IPS-18c (cell line): ENCODE data around the gene NXPH4.
A peak's percentile ranks its signal among the peaks of the same experiment; 100 is the strongest.

Source experiments
- H3K4me3 ChIP-seq: 2 replicates; pipeline ENCODE4 v1.7.0; 2013; ENCODE audit warnings: low read depth, mild to moderate bottlenecking, low read length, moderate library complexity; ENCODE audit not compliant: insufficient read depth
- H3K9me3 ChIP-seq: one replicate; pipeline ENCODE4 v1.6.1; 2013; ENCODE audit warnings: mild to moderate bottlenecking, low read length, moderate library complexity; ENCODE audit not compliant: control insufficient read depth, insufficient read depth

The NXPH4 gene

DNA sequence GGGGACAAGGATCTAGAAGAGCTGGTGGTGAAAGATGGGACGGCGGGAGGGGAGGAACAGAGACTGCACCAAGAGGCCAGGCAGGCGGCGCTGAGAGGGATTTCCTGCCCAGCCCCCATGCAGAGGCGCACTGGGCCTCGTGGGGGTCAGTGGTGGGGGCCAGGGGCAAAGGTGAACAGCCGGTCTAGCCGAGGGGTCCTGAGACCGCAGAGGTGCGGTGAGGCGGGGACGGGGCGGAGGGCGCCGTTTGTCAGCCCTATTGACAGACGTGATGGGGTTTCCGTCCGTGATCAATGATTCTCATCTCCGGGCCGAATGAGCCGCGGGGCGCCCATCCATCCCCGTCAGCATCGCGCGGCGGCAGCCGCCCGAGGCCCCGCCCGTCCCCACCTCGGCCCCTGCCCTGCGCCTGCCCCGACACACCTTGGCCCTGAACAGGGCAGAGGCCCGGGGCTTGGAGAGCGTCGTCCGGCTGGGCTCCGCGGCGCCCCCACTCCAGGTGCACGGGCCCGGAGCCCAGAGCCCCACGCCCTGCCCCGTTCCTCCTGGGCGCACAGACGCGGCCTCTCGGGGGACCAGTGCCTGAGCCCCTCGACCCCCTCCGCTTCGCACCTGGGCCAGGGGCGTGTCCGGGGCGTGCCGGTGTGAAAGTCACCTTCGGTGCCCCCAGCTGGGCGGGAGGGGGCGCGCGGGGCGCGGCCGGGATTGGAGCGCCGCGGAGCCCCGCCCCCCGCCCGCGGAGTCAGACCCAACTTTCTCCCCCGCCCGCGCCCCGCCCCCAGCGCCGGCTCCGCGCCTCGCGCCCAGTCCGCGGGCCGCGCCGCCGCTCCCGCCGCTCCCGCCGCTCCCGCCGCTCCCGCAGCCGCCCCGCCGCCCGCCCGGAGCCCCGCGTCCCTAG is at the start of gene NXPH4:
Gene NXPH4 (plus strand): TSS at position 781 of the 898 bp plus-strand sequence. CDS start 176 bp downstream, outside the sequence.
- Histone ChIP-seq H3K9me3 (peaks cover 2% of the 10 kb centered on the region), H3K4me3 (peak within 1 kb of the TSS; percentile 58)

GRCh38 chr12:57166971-57167371 is 49.6 kb upstream of the NXPH4 start:
- Histone ChIP-seq H3K4me3 (no peak overlapping the region), H3K9me3 (no peaks in the 10 kb centered on the region)

DNA sequence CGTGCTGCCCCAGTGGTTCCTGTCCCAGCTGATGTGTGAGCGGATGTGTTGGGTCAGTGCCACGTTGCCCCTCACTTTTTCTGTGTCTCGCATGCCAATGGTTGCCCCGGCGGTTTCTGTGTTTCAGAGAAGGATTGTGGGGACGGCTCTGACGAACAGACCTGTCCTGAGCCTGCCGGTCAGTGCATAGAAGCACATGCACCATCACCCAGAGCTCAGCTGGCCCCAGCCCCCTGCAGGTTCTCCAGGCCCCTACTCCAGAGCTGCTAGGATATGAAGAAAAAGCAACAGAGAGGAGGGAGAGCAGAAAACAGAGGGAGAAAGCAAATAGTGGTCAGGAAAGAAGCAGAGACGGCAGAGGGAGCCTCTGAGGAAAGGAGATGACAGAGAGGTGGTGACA is 48.5 kb upstream of the NXPH4 start:
- Histone ChIP-seq H3K9me3 (no peaks in the 10 kb centered on the region), H3K4me3 (no peak overlapping the region)

GRCh38 chr12:57169046-57169795 is 47.4 kb upstream of the NXPH4 start:
- Histone ChIP-seq H3K4me3 (no peak overlapping the region), H3K9me3 (no peaks in the 10 kb centered on the region)

DNA sequence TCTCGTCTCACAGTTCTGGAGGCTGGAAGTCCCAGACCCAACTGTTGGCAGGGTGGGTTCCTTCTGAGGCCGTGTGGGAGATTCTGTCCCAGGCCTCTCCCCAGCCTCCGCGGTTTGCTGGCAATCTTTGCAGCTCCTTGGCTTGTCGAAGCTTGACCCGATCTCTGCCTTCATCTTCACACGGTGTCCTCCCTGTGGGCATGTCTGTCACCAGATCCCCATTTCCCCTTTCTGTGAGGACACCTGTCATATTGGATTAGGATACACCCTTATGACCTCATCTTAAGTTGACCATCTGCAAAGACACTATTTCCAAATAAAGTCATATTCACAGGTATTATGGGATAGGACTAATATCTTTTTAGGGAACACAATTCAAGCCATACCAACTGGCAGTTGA is 46.6 kb upstream of the NXPH4 start:
- H3K9me3 ChIP-seq: no peaks in the 10 kb centered on the region
- H3K4me3 ChIP-seq: no peak overlapping the region

- H3K9me3 ChIP-seq: no peaks in the 10 kb centered on the region
- H3K4me3 ChIP-seq: no peak overlapping the region
These were observed 46.2 kb upstream of the NXPH4 start for GRCh38 chr12:57170408-57170807.

GRCh38 chr12:57170927-57171326 is 45.7 kb upstream of the NXPH4 start:
- H3K4me3 ChIP-seq: no peak overlapping the region

GRCh38 chr12:57171668-57172067 is 44.9 kb upstream of the NXPH4 start:
- Histone ChIP-seq H3K9me3 (no peaks in the 10 kb centered on the region), H3K4me3 (no peak overlapping the region)

More at GRCh38 chr12:57170927-57171326, 45.7 kb upstream of the NXPH4 start:
- no peaks in the 10 kb centered on the region for H3K9me3 ChIP-seq

DNA sequence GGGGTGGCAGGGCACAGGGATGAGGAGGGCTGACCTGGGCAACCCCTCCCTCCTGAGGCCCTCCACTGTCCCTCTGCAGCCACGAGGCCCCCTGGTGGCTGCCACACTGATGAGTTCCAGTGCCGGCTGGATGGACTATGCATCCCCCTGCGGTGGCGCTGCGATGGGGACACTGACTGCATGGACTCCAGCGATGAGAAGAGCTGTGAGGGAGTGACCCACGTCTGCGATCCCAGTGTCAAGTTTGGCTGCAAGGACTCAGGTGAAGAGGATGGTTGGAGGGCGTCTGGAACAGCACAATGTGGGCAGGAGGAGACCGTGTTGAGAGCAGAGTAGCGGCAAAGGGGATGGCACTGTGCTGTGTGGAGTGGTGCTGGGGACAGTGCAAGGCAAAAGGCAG is 43.5 kb upstream of the NXPH4 start:
- peaks cover 2% of the 10 kb centered on the region for H3K9me3 ChIP-seq
- H3K4me3 ChIP-seq: no peak overlapping the region

DNA sequence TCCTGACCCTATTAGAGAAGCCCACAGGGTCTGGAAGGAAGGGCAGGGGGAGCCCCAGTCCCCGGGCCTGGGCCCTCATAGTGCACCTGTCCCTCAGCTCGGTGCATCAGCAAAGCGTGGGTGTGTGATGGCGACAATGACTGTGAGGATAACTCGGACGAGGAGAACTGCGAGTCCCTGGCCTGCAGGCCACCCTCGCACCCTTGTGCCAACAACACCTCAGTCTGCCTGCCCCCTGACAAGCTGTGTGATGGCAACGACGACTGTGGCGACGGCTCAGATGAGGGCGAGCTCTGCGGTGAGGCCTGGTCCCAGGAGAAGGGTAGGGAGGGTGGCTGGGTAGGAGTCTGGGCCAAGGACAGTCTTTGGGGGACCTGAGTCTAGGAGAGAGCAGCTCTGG is 42.9 kb upstream of the NXPH4 start:
- Histone ChIP-seq H3K4me3 (no peak overlapping the region), H3K9me3 (peaks cover 2% of the 10 kb centered on the region)

GRCh38 chr12:57175428-57176138 is 41.0 kb upstream of the NXPH4 start:
- Histone ChIP-seq H3K4me3 (no peak overlapping the region), H3K9me3 (peaks cover 2% of the 10 kb centered on the region)

GRCh38 chr12:57176139-57176477 is 40.5 kb upstream of the NXPH4 start:
- H3K4me3 ChIP-seq: no peak overlapping the region
- H3K9me3 ChIP-seq: peaks cover 2% of the 10 kb centered on the region

- Histone ChIP-seq H3K4me3 (no peak overlapping the region), H3K9me3 (peaks cover 2% of the 10 kb centered on the region)
These were observed 39.7 kb upstream of the NXPH4 start for GRCh38 chr12:57176846-57177245.

- H3K4me3 ChIP-seq: no peak overlapping the region
- peaks cover 2% of the 10 kb centered on the region for H3K9me3 ChIP-seq
These were observed 39.2 kb upstream of the NXPH4 start for GRCh38 chr12:57177354-57177753.

DNA sequence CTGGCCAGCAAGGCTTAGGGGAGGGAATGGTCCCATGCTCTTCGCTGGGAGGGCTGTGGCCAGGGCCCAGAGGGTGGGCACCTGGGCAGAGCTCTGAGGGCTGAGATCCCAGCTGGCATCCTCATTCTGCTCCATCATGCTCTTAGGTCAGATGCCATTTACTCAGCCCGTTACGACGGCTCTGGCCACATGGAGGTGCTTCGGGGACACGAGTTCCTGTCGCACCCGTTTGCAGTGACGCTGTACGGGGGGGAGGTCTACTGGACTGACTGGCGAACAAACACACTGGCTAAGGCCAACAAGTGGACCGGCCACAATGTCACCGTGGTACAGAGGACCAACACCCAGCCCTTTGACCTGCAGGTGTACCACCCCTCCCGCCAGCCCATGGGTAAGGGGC is 38.4 kb upstream of the NXPH4 start:
- Histone ChIP-seq H3K9me3 (peaks cover 2% of the 10 kb centered on the region), H3K4me3 (no peak overlapping the region)

- Histone ChIP-seq H3K9me3 (peaks cover 2% of the 10 kb centered on the region), H3K4me3 (no peak overlapping the region)
These were observed 37.1 kb upstream of the NXPH4 start for GRCh38 chr12:57179331-57180086.
